ENCODE data around the gene AHNAK2. TPM values are rescaled to one million over a fixed set of nuclear protein-coding genes. Genes with fewer than 3 reads are reported as not detected.

Gene AHNAK2
- total RNA-seq, 2 donors from 2014 or later, result 5.1 to 21.5 TPM

GRCh38 chr14:104887623-104888488 is 90.3 kb downstream of the AHNAK2 start:
- no peak for TF ChIP-seq CTCF (IDR thresholded peaks at IDR 0.05)
- Histone ChIP-seq H3K4me3 (no peak overlapping the region), H3K4me1 (no peaks in the 10 kb centered on the region), H3K36me3 (peaks cover 3% of the 10 kb centered on the region), H3K27me3 (no peaks in the 10 kb centered on the region), H3K27ac (no peak overlapping the region), H3K9me3 (no peaks in the 10 kb centered on the region), H3K9ac (ENCODE audit: low read depth in 2 of 2, low read length in 2 of 2) (no peak overlapping the region)
- intact Hi-C loops (cut with DNase I), result no loop called here
- DNase-seq, result no peak

Other genes starting within 250 kb of the AHNAK2 start
- gene SIVA1, start 225.2 kb downstream of the AHNAK2 start, total RNA-seq, result 100 to 1,000 TPM in 1 of 2 donors, 10 to 100 TPM in 1; 58.8 to 153 TPM
- gene AKT1, start 182.6 kb downstream of the AHNAK2 start, total RNA-seq, result 100 to 1,000 TPM; 117 to 181 TPM
- gene ZBTB42, start 177.3 kb downstream of the AHNAK2 start, total RNA-seq, result 1 to 10 TPM; 6.6 to 7.0 TPM
- gene CEP170B, start 113.1 kb downstream of the AHNAK2 start, total RNA-seq, result 100 to 1,000 TPM in 1 of 2 donors, 10 to 100 TPM in 1; 57.2 to 110 TPM
- gene PLD4, start 53.5 kb downstream of the AHNAK2 start, total RNA-seq, result 1 to 10 TPM in 1 of 2 donors, not detected in 1; 1.2 TPM
- gene CLBA1, start 7.4 kb upstream of the AHNAK2 start, total RNA-seq, result 1 to 10 TPM; 3.8 TPM
- 10 to 100 TPM in 1 of 2 donors, 1 to 10 TPM in 1; 8.3 to 16.3 TPM for gene CDCA4, start 42.7 kb upstream of the AHNAK2 start, total RNA-seq
- gene GPR132, start 87.1 kb upstream of the AHNAK2 start, total RNA-seq, result 1 to 10 TPM; 1.0 TPM
- 10 to 100 TPM in 1 of 2 donors, 1 to 10 TPM in 1; 8.2 to 11.0 TPM for gene JAG2, start 190.4 kb upstream of the AHNAK2 start, total RNA-seq
- gene NUDT14, start 202.9 kb upstream of the AHNAK2 start, total RNA-seq, result 10 to 100 TPM; 40.8 to 46.0 TPM

Measured in colonic mucosa (tissue), 4 donors.